Ectodermal cell (in vitro differentiated cells): ENCODE results near the gene KLKB1.
"Not testable (repeated sequence)": the region's sequence is repeated elsewhere in the genome, so short reads cannot be mapped to it uniquely, and the experiment has no call there.

Source experiments
- H3K27ac ChIP-seq: 2 replicates; pipeline ENCODE4 v1.7.0; 2013; ENCODE audit warnings: mild to moderate bottlenecking, low read depth, low read length; ENCODE audit not compliant: insufficient read depth, poor library complexity, severe bottlenecking
- H3K27me3 ChIP-seq: 2 replicates; pipeline ENCODE4 v1.7.0; 2013; ENCODE audit warnings: mild to moderate bottlenecking, low read length; ENCODE audit not compliant: insufficient read depth, control insufficient read depth, poor library complexity, severe bottlenecking
- H3K36me3 ChIP-seq: one replicate; pipeline ENCODE4 v1.7.0; 2013; ENCODE audit warnings: low read length; ENCODE audit not compliant: control insufficient read depth, insufficient read depth
- H3K4me1 ChIP-seq: one replicate; pipeline ENCODE4 v1.7.0; 2013; ENCODE audit warnings: low read length; ENCODE audit not compliant: control insufficient read depth, insufficient read depth
- H3K4me3 ChIP-seq: 2 replicates; pipeline ENCODE4 v1.7.0; 2013; ENCODE audit warnings: low read depth, low read length, control low read depth; ENCODE audit not compliant: insufficient read depth
- H3K9me3 ChIP-seq: 2 replicates; pipeline ENCODE4 v1.7.0; 2013; ENCODE audit warnings: mild to moderate bottlenecking, low read length, moderate library complexity; ENCODE audit not compliant: control insufficient read depth
- WGBS, 2 experiments: methylation state at CpG; one replicate each; pipeline ENCODE4 v1.1.7; 2013; ENCODE audit warnings: missing lambda C conversion rate in 2 of 2; 5-methylcytosine and 5-hydroxymethylcytosine counted together

Gene KLKB1

DNA sequence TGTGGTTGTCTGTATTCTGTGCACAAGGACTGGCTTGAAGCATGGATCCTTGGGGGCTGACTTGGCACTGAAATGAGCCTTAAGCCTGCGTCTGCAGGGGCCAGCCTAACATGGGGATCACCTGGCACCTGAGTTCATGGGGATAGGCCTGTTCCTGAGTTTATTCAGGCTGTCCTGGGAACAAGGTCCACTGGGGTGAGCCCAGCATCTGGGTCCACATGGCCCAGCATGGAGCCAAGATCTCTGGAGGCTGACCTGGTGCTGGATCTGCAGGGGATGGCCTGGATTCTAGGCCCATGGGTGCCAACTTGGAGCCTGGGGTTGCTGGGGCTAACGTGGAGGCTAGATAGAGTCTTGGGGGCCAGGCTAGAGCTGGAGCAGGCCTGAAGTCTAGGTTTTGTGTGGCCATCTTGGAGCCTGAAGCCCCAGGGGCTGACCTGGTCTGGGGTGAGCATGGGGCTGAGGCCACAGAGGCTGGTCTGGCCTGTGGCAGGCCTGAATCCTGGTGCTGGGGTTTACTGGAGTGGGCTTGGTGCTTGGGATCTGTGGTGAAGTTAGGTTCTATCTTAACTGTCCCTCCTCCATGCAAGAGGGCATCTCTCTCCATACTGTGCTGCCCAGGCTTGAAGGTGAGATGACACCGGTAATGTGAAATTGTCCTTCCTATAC, 652 bp upstream of the KLKB1 start:
- Histone ChIP-seq H3K4me1 (no peaks in the 10 kb centered on the region), H3K27me3 (no peaks in the 10 kb centered on the region), H3K36me3 (no peaks in the 10 kb centered on the region), H3K9me3 (no peaks in the 10 kb centered on the region), H3K27ac (no peak overlapping the region), H3K4me3 (no peak overlapping the region)
- 92 to 93% methylated on average over 3 of the region's 3 CpGs for WGBS, 2 experiments

DNA sequence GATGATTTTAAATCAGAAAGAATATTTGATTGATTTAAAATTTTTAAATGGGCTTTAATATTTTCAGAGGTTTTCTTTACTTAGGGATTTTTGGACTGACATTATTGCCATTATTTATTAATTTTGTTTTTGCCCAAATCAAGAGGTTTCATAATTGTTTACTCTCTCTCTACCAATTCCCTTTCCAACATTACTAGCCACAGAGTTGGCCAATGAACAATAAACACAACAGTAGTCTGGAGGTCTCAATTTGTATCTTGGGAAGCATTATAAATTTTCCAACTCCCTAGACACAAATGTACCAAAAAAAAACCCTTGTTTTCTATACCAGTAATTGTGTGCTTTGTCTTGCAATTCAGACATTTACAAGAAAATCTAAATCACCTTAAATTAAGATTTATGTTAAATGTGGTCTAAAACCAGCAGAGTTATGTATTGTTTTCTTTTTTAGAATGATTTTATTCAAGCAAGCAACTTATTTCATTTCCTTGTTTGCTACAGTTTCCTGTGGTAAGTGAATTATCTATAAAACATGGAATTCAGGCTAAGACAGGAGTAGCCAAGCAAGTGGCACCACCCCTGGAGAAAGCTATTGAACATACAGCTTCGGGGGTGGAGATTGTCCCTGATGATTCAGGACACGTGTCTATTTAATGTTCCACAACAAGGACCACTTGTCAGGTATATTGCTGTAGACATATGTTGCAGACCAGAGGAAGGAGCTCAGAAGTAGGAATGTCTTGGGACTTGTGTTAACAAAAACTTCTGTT, 622 bp downstream of the KLKB1 start:
- H3K9me3 ChIP-seq: no peaks in the 10 kb centered on the region
- H3K27me3 ChIP-seq: no peaks in the 10 kb centered on the region
- H3K36me3 ChIP-seq: no peaks in the 10 kb centered on the region
- no peaks in the 10 kb centered on the region for H3K4me1 ChIP-seq
- WGBS, 2 experiments: 62 to 70% methylated on average over 2 of the region's 2 CpGs
- no peak overlapping the region for H3K27ac ChIP-seq
- H3K4me3 ChIP-seq: no peak overlapping the region

DNA sequence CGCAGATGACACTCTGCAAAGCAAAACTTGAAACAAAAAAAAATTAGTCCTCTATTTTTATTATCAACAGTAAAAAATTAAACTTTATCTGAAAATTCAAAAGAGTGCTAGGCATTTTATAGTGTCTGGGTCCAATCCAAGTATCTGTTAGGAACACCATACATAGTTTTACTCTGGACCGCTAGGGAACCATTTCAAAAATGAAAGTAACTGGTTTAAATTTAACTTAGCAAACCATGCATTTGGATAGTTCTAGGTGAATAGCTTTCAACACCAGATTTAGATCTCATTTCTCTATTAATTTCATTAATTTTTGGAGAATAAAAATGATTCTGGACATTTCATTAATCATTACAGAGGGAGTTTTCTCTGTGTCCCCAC, 1.2 kb downstream of the KLKB1 start:
- no peaks in the 10 kb centered on the region for H3K9me3 ChIP-seq
- WGBS, 2 experiments: 82 to 100% methylated on average over 2 of the region's 2 CpGs
- H3K27me3 ChIP-seq: no peaks in the 10 kb centered on the region
- H3K4me1 ChIP-seq: no peaks in the 10 kb centered on the region
- no peak overlapping the region for H3K27ac ChIP-seq
- H3K4me3 ChIP-seq: no peak overlapping the region
- H3K36me3 ChIP-seq: no peaks in the 10 kb centered on the region

DNA sequence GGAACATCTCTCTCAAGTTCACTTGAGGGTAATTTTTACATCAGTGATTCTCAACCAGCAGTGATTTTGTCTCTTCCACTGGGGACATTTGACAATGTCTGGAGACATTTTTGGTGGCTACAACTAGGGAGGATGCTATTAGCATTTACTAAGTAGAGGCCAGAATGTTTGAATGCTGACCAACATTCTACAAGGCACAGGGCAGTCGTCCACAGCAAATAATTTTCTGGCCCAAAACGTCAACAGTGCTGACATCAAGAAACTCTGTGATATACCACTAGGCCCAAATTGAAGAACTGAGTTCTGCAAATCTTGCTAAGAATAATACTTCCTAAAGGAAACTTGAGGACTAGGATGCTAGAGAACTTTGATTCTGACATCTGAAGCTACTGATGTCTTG, 7.1 kb downstream of the KLKB1 start:
- Histone ChIP-seq H3K9me3 (no peaks in the 10 kb centered on the region), H3K4me1 (no peaks in the 10 kb centered on the region), H3K27ac (no peak overlapping the region), H3K36me3 (no peaks in the 10 kb centered on the region), H3K4me3 (no peak overlapping the region), H3K27me3 (no peaks in the 10 kb centered on the region)
- WGBS, 2 experiments: 84 to 85% methylated on average over 2 of the region's 2 CpGs

DNA sequence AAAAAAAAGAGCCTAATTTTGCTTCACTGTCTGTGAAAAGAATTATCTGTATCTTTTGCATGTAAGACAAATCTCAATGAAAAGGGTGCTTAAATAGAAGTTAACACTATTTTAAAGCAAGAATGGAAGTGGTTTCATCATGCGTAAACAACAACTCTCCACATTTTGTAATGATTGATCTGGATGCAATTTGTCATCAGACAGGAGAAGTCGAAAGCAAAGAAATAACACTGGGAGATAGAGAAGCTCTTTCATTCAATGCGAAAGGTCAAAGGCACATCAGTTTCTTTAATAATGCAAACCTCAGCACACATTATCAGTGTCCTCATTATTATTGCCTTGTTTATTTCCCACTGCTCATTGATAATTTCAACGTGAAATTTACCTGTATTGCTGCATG, 8.8 kb downstream of the KLKB1 start:
- no peaks in the 10 kb centered on the region for H3K4me1 ChIP-seq
- H3K36me3 ChIP-seq: no peaks in the 10 kb centered on the region
- 87 to 93% methylated on average over 4 of the region's 4 CpGs for WGBS, 2 experiments

DNA sequence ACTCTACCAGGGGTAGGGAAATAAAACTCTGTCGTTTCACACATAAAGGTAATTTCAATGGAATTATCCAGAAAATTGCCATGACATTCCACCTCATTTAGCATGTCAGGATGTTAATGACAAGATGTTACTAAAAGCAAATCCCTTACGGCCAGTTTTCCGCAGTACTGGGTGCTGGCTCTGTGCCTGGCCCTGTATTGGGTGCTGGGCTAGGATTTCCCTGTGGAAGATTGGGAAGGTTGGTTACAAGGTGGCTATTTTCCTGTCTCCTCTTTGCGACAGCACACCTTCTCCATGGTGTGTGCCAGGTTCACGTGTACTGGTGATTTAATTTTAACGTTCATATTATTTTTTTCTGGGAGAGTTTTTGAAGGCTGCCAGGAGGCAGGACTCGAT, 13.1 kb downstream of the KLKB1 start:
- no peaks in the 10 kb centered on the region for H3K27me3 ChIP-seq
- no peak overlapping the region for H3K4me3 ChIP-seq
- H3K4me1 ChIP-seq: no peaks in the 10 kb centered on the region
- H3K9me3 ChIP-seq: no peaks in the 10 kb centered on the region
- 89 to 91% methylated on average over 7 of the region's 7 CpGs for WGBS, 2 experiments
- H3K27ac ChIP-seq: no peak overlapping the region
- no peaks in the 10 kb centered on the region for H3K36me3 ChIP-seq

More for the DNA sequence above, 8.8 kb downstream of the KLKB1 start:
- no peak overlapping the region for H3K27ac ChIP-seq
- H3K27me3 ChIP-seq: no peaks in the 10 kb centered on the region
- no peaks in the 10 kb centered on the region for H3K9me3 ChIP-seq
- no peak overlapping the region for H3K4me3 ChIP-seq

DNA sequence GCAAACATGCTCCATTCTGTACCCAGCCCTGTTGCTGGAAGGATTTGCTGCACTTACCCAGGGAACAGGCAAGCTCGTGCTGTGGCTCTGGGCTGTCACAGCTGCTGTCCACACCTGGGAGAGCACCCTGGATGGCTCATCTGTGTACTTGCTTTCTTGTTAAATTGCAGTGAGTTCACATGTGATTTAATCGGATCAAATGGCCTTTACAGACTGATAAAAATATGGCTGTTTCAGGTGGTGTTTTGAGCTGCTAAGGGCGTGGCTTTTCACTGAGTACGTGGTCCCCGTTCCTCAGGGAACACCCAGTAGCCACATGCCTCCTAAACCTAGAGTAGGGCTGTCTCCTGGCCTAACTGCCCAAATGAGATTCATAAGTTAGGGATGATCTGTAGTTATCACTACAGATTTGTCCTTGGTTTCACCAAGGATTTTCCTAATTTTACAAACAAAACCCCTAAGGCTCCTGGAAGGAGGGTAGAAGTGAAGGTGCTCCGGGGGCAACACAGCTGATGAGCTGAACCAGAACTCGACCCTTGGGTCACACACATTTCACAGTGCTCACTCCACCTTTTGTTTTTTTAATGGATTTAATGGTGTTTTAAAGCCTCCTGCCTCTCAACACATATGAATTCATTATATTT, 13.7 kb downstream of the KLKB1 start:
- H3K4me3 ChIP-seq: no peak overlapping the region
- no peaks in the 10 kb centered on the region for H3K4me1 ChIP-seq
- H3K9me3 ChIP-seq: no peaks in the 10 kb centered on the region
- no peaks in the 10 kb centered on the region for H3K27me3 ChIP-seq
- no peaks in the 10 kb centered on the region for H3K36me3 ChIP-seq
- H3K27ac ChIP-seq: no peak overlapping the region
- 76% methylated on average over 7 of the region's 7 CpGs for WGBS, 2 experiments

DNA sequence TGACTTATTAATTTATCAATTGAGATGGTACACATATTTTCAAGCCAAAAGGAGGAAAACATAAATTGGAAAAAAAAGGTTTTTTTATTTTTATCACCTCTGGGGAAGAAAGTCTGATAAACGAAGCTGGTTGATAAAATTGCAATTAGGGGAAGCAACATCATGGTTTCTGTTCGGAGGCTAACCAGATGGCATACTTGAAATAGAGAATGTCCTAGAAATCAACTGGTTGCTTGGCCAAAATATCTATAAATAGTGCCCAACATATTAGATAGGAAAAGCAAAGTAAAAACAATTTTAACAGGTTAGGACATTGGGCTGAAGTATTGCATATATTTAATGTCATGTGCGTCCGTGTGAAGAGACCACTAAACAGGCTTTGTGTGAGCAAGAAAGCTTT, 14.3 kb downstream of the KLKB1 start:
- no peaks in the 10 kb centered on the region for H3K36me3 ChIP-seq
- no peaks in the 10 kb centered on the region for H3K4me1 ChIP-seq
- WGBS, 2 experiments: 66% methylated on average over 4 of the region's 4 CpGs
- no peak overlapping the region for H3K27ac ChIP-seq
- no peaks in the 10 kb centered on the region for H3K27me3 ChIP-seq
- H3K9me3 ChIP-seq: no peaks in the 10 kb centered on the region
- H3K4me3 ChIP-seq: no peak overlapping the region

DNA sequence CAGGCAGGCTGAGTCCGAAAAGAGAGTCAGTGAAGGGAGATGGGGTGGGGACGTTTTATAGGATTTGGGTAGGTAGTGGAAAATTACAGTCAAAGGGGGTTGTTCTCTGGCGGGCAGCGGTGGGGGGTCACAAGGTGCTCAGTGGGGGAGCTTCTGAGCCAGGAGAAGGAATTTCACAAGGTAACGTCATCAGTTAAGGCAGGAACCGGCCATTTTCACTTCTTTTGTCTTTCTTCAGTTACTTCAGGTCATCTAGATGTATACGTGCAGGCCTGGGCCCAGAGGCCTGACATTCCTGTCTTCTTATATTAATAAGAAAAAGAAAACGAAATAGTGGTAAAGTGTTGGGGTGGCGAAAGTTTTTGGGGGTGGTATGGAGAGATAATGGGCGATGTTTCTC, 14.7 kb downstream of the KLKB1 start:
- not testable (repeated sequence) for H3K4me1 ChIP-seq, H3K36me3 ChIP-seq, H3K27ac ChIP-seq, H3K9me3 ChIP-seq, H3K4me3 ChIP-seq, H3K27me3 ChIP-seq
- 41 to 58% methylated on average over 6 to 9 of the region's 10 CpGs for WGBS, 2 experiments

DNA sequence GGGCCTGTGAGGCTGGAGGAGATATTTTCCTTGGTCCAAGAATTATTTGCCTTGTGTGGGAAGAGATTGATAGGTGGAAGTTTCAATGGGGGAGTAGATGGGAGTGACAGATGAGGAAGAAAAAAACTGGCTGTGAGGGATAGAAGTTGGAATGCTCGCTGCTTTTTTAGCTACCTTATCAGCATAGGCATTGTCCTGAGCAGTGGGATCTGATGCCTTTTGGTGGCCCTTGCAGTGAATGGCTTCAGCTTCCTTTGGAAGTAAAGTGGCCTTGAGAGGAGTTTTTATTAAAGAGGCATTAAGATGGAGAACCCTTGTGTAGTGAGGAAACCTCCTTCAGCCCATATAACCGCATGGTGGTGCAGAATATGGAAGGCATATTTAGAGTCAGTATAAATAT, 16.0 kb downstream of the KLKB1 start:
- Histone ChIP-seq H3K9me3 (no peaks in the 10 kb centered on the region), H3K4me3 (no peak overlapping the region), H3K4me1 (no peaks in the 10 kb centered on the region), H3K27ac (no peak overlapping the region), H3K27me3 (no peaks in the 10 kb centered on the region), H3K36me3 (no peaks in the 10 kb centered on the region)
- 28 to 39% methylated on average over 2 of the region's 2 CpGs for WGBS, 2 experiments
